Measurements from ENCODE around the gene HOXD11.

HOXD11 gene

GRCh38 chr2:176081837-176082524, 25.1 kb upstream of the HOXD11 start:
- no peak for DNase-seq

- no peak for DNase-seq
Measured at GRCh38 chr2:176082525-176082823, 24.6 kb upstream of the HOXD11 start.

- DNase-seq = no peak
Measured at GRCh38 chr2:176082824-176083751, 24.0 kb upstream of the HOXD11 start.

- DNase-seq = no peak
Measured at GRCh38 chr2:176083796-176084261, 23.3 kb upstream of the HOXD11 start, which contains the start of gene EVX2. Gene EVX2, minus strand, starts transcription at chr2:176083962. Its CDS starts 186 bp downstream, at chr2:176083776.

- no peak for DNase-seq
Measured at GRCh38 chr2:176084611-176085119, 22.4 kb upstream of the HOXD11 start.

GRCh38 chr2:176085120-176085788, 21.8 kb upstream of the HOXD11 start:
- no peak for DNase-seq

GRCh38 chr2:176085861-176086771, 21.0 kb upstream of the HOXD11 start:
- no peak for DNase-seq

GRCh38 chr2:176087330-176088047, 19.6 kb upstream of the HOXD11 start:
- no peak for DNase-seq

- DNase-seq = peak; percentile 35
Measured at GRCh38 chr2:176088048-176088936, 18.8 kb upstream of the HOXD11 start.

GRCh38 chr2:176088937-176089842, 17.9 kb upstream of the HOXD11 start:
- no peak for DNase-seq

- DNase-seq = no peak
Measured at GRCh38 chr2:176089843-176090395, 17.2 kb upstream of the HOXD11 start.

GRCh38 chr2:176090862-176091261, 16.2 kb upstream of the HOXD11 start:
- DNase-seq = no peak

- DNase-seq = no peak
Measured at GRCh38 chr2:176091329-176092258, 15.5 kb upstream of the HOXD11 start.

GRCh38 chr2:176092270-176093144, 14.6 kb upstream of the HOXD11 start, which contains the start of gene HOXD13:
Gene HOXD13, plus strand, starts transcription at chr2:176092721. Its CDS starts 170 bp downstream, at chr2:176092891.
- no peak for DNase-seq

GRCh38 chr2:176093145-176093897, 13.8 kb upstream of the HOXD11 start:
- DNase-seq = no peak

- no peak for DNase-seq
Measured at GRCh38 chr2:176093898-176094249, 13.2 kb upstream of the HOXD11 start.
